ENCODE data around the gene NUDT14. TPM values are rescaled to one million over a fixed set of nuclear protein-coding genes. Genes with fewer than 3 reads are reported as not detected.

The NUDT14 gene
- total and polyA plus RNA-seq, 2 of the 4 experiments (the other 2 are of a cell fraction): 5.6 to 9.3 TPM

GRCh38 chr14:105153739-105154475 lies 27.2 kb downstream of the NUDT14 start:
- TF ChIP-seq SMC3 (IDR thresholded peaks at IDR 0.05; ENCODE audit: low read depth, low read length): no peak
- no peak for TF ChIP-seq ELK1 (IDR thresholded peaks at IDR 0.05; ENCODE audit: borderline replicate concordance, low read depth, low read length)
- no peak for TF ChIP-seq CTCF (conservative IDR thresholded peaks at IDR 0.05; ENCODE audit: low read depth, low read length)
- TF ChIP-seq CEBPB (IDR thresholded peaks at IDR 0.05; ENCODE audit: low read depth, low read length): no peak
- TF ChIP-seq POLR2A (IDR thresholded peaks at IDR 0.05; ENCODE audit: low read depth, low read length): no peak
- no peak for TF ChIP-seq USF2 (IDR thresholded peaks at IDR 0.05; ENCODE audit: low read depth, low read length)
- no peak for TF ChIP-seq MAFK (IDR thresholded peaks at IDR 0.05; ENCODE audit: low read depth, low read length)
- no peak for TF ChIP-seq RAD21 (IDR thresholded peaks at IDR 0.05; ENCODE audit: low read length)
- TF ChIP-seq MXI1 (IDR thresholded peaks at IDR 0.05; ENCODE audit: borderline replicate concordance, low read depth, low read length): no peak
- TF ChIP-seq MAZ (IDR thresholded peaks at IDR 0.05; ENCODE audit: borderline replicate concordance, low read depth, low read length): no peak
- no peak for TF ChIP-seq FOS (IDR thresholded peaks at IDR 0.05; ENCODE audit: low read depth, low read length)
- TF ChIP-seq NFE2L2 (IDR thresholded peaks at IDR 0.05; ENCODE audit: low read depth, low read length): no peak
- TF ChIP-seq RCOR1 (IDR thresholded peaks at IDR 0.05; ENCODE audit: insufficient replicate concordance, low read length): no peak
- no peak for TF ChIP-seq BHLHE40 (IDR thresholded peaks at IDR 0.05; ENCODE audit: low read depth, low read length)
- H3K4me3 ChIP-seq (ENCODE audit: insufficient read depth, low read depth, low read length): no peak overlapping the region
- dilution Hi-C loops (cut with HindIII; ENCODE audit: low sequenced_read_pairs, unreplicated experiment): no loop called here
- no peak overlapping the region for H4K8ac ChIP-seq (ENCODE audit: low read depth in 2 of 2, low read length in 2 of 2)
- WGBS, 2 experiments (ENCODE audit: extremely low coverage in 2 of 2, insufficient read length in 1 of 2): 88% methylated on average over 15 of the region's 26 CpGs; no CpG with 5 or more reads in 1 of the 2 experiments
- no peaks in the 10 kb centered on the region for H3K9me1 ChIP-seq (ENCODE audit: insufficient read depth, low read length)
- no peaks in the 10 kb centered on the region for H3K9me3 ChIP-seq (ENCODE audit: control insufficient read depth, insufficient read depth, low read length)
- H3K79me1 ChIP-seq (ENCODE audit: low read depth in 1 of 2, low read length in 2 of 2): no peaks in the 10 kb centered on the region
- H2AK5ac ChIP-seq (ENCODE audit: low read depth, low read length): no peak overlapping the region
- DNase-seq: no peak
- no peak overlapping the region for H3K4ac ChIP-seq (ENCODE audit: low read depth, low read length)
- no peak overlapping the region for H2AK9ac ChIP-seq (replicated peaks; ENCODE audit: low read depth, low read length, poor library complexity)
- H3K23ac ChIP-seq (ENCODE audit: low read depth, low read length): no peak overlapping the region
- H2AFZ ChIP-seq (replicated peaks; ENCODE audit: low read length, poor library complexity): no peak overlapping the region
- no peak overlapping the region for H4K5ac ChIP-seq (ENCODE audit: low read depth, low read length)
- H3K9ac ChIP-seq (ENCODE audit: low read depth, low read length): no peak overlapping the region
- ChIA-PET POLR2A (ENCODE audit: unreplicated experiment) (interaction anchor here (0.6 kb wide), 1 partner anchor 22 kb away, joined by 4 read pairs; no protein-coding TSS in a partner anchor), CTCF (no interaction called here)
- no peak overlapping the region for H3K14ac ChIP-seq (replicated peaks; ENCODE audit: low read depth, low read length)
- BruUV-seq (replicated peaks): no TSS peak
- no peak overlapping the region for H2BK5ac ChIP-seq (ENCODE audit: low read depth, low read length, poor library complexity, severe bottlenecking)
- no peak overlapping the region for H2BK15ac ChIP-seq (ENCODE audit: low read depth, low read length)
- no peak overlapping the region for H2BK120ac ChIP-seq (ENCODE audit: low read depth, low read length)
- no peak overlapping the region for H3K18ac ChIP-seq (ENCODE audit: low read depth, low read length)
- in situ Hi-C loops (cut with MboI; ENCODE audit: low sequenced_read_pairs): no loop called here
- H2BK20ac ChIP-seq (ENCODE audit: low read depth, low read length): no peak overlapping the region
- no peaks in the 10 kb centered on the region for H4K20me1 ChIP-seq (ENCODE audit: insufficient read depth, low read length)
- H3K27ac ChIP-seq (ENCODE audit: insufficient read depth, low read length): no peak overlapping the region
- H3K4me1 ChIP-seq (ENCODE audit: control insufficient read depth, insufficient read depth, low read length): no peaks in the 10 kb centered on the region
- peaks cover 8% of the 10 kb centered on the region; the same call in 1 of the 2 replicates for H3K27me3 ChIP-seq (ENCODE audit: control insufficient read depth, insufficient read depth, low read length)
- no peak for ATAC-seq (ENCODE audit: low read depth)
- no peak overlapping the region for H3K56ac ChIP-seq (ENCODE audit: extremely low read depth, insufficient read depth, low read length)
- no peak overlapping the region for H4K91ac ChIP-seq (ENCODE audit: insufficient read depth, low read depth, low read length)
- no peaks in the 10 kb centered on the region for H3K36me3 ChIP-seq (ENCODE audit: control insufficient read depth, insufficient read depth, low read length)
- no peak overlapping the region for H3K4me2 ChIP-seq (ENCODE audit: low read depth, low read length)
- intact Hi-C loops (cut with micrococcal nuclease): no loop called here
